Esophagus muscularis mucosa (tissue), 4 donors: ENCODE results near the gene SLC4A11.

Source experiments
- CTCF ChIP-seq, 3 experiments: fragments of 200-600 bp in 2 of 3; fragments of 450-650 bp in 1 of 3; sonication (generic) in 2 of 3; IDR thresholded peaks; one replicate each; pipeline ENCODE4 v1.5.1; 2017 to 2019; ENCODE audit warnings: antibody characterized with exemption in 3 of 3, mild to moderate bottlenecking in 2 of 3, moderate library complexity in 1 of 3
- EP300 ChIP-seq: sonication (generic); formaldehyde crosslinking; IDR thresholded peaks from one replicate; pipeline ENCODE4 v1.6.1; 2017; ENCODE audit warnings: antibody characterized with exemption
- POLR2A ChIP-seq: fragments of 450-650 bp; IDR thresholded peaks from one replicate; pipeline ENCODE4 v1.6.1; 2017; ENCODE audit warnings: antibody characterized with exemption, moderate library complexity, mild to moderate bottlenecking, low read depth
- POLR2AphosphoS5 ChIP-seq, 2 donors: sonication (generic); formaldehyde crosslinking; IDR thresholded peaks; one replicate each; pipeline ENCODE4 v1.6.1; 2017; ENCODE audit warnings: antibody characterized with exemption in 2 of 2

- TF ChIP-seq CTCF (IDR thresholded peaks at IDR 0.05) = no peak
- no peak for TF ChIP-seq POLR2AphosphoS5 (IDR thresholded peaks at IDR 0.05)
- TF ChIP-seq POLR2A = no peak
- no peak for TF ChIP-seq EP300
Measured at GRCh38 chr20:3213226-3213625, 25.8 kb downstream of the SLC4A11 start.
